Activated naive CD8-positive, alpha-beta T cell treated with anti-CD3 and anti-CD28 coated beads, Interleukin-2, amount 10 ng/mL, durations not matched to agents 7 days and 5 days (primary cell): ENCODE measurements around the gene FAM168A. TPM values are rescaled to one million over a fixed set of nuclear protein-coding genes. Genes with fewer than 3 reads are reported as not detected.
A peak's percentile ranks its signal among the peaks of the same experiment; 100 is the strongest.

Source experiments
- ATAC-seq: fragments of 150-1000 bp; cut with Tn5 transposase; one replicate; pipeline ENCODE4 v1.10.0; 2021; ENCODE audit warnings: low read depth, moderate library complexity
- POLR2A ChIA-PET: fragments of 350-600 bp; sonication (Branson Sonifier 250); formaldehyde crosslinking; loops from one replicate; lab custom pipeline; 2021; ENCODE audit warnings: antibody characterized with exemption; lab: Charles Lee
- DNase-seq: peaks from one replicate; pipeline ENCODE4 v3.0.0; 2021
- H3K27ac Mint-ChIP-seq: one replicate; pipeline ENCODE4 v1.8.0; 2022; ENCODE audit warnings: mild to moderate bottlenecking, mixed read lengths
- H3K27me3 Mint-ChIP-seq: one replicate; pipeline ENCODE4 v1.8.0; 2022; ENCODE audit warnings: mild to moderate bottlenecking, moderate library complexity, mixed read lengths
- H3K36me3 Mint-ChIP-seq: one replicate; pipeline ENCODE4 v1.8.0; 2021; ENCODE audit warnings: mild to moderate bottlenecking, mixed read lengths
- H3K4me1 Mint-ChIP-seq: one replicate; pipeline ENCODE4 v1.8.0; 2021; ENCODE audit warnings: mixed read lengths
- H3K4me3 Mint-ChIP-seq: one replicate; pipeline ENCODE4 v1.8.0; 2022; ENCODE audit warnings: mild to moderate bottlenecking, moderate library complexity, mixed read lengths
- H3K9me3 Mint-ChIP-seq: one replicate; pipeline ENCODE4 v1.8.0; 2021; ENCODE audit warnings: mixed read lengths
- total RNA-seq, 2 experiments: library from RNA; stranded (reverse); gene quantifications; one replicate each; pipeline ENCODE4 v1.2.3, GENCODE V29; 2021

The FAM168A gene, protein sequence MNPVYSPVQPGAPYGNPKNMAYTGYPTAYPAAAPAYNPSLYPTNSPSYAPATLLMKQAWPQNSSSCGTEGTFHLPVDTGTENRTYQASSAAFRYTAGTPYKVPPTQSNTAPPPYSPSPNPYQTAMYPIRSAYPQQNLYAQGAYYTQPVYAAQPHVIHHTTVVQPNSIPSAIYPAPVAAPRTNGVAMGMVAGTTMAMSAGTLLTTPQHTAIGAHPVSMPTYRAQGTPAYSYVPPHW
- 10 to 100 TPM; 27.3 to 31.0 TPM for total RNA-seq

DNA sequence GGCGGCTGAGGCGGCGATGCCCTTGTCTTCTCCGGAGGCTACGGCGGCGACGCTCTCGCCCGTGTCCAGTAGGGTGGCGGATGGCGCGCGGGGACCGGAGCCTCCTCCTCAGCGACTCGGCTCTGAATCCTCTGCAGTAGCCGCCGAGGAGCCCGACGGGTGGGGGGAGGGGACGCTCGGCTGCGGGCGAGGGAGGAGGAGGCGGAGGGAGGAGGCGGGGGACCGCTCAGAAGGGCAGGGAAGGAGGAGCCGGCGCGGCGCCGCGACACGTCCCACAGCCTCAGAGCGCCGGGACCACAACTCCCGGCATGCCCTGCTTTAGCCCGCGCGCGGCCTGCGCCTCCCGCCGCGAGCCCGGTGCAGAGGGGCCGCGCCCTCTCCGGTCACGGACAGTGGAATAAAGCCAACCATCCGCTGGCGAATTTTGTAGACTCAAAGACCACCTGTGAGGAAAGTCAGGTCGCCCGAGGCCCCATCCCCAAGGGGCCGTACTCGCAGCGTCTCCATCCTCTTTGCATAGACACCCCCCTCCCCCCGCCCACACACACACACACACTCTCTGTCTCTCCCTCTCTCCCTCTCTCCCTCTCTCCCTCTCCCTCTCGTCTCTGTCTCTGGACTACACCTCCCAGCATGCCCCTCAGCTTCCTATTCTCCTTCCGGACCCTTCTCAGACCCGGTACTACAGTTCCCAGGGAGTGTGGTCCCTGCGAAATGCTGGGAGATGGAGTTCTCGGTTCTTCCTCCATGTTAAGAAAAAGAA, at the start of gene FAM168A:
TSS of gene FAM168A (minus strand) at position 157 of the 763 bp plus-strand sequence. CDS start 129,638 bp downstream, outside the sequence.
- ATAC-seq (peak; percentile 95), DNase-seq (peak; percentile 91)
- H3K27ac Mint-ChIP-seq = peak within 1 kb of the TSS; percentile 98
- no peaks in the 10 kb centered on the region for H3K27me3 Mint-ChIP-seq
- H3K36me3 Mint-ChIP-seq = peaks cover 11% of the 10 kb centered on the region
- POLR2A ChIA-PET = interaction anchor here (0.5 to 1.2 kb wide), 5 partner anchors 50 to 1929 kb away, joined by 3 to 4 read pairs (median 3); no protein-coding TSS in a partner anchor
- peak within 1 kb of the TSS; percentile 95 for H3K4me3 Mint-ChIP-seq
- H3K9me3 Mint-ChIP-seq = no peaks in the 10 kb centered on the region
- peaks cover 32% of the 10 kb centered on the region for H3K4me1 Mint-ChIP-seq

- H3K9me3 Mint-ChIP-seq = no peaks in the 10 kb centered on the region
- ATAC-seq (peak; percentile 100), DNase-seq (peak; percentile 89)
- H3K4me1 Mint-ChIP-seq = peaks cover 14% of the 10 kb centered on the region
- POLR2A ChIA-PET = interaction anchor here (0.7 to 0.9 kb wide), 2 partner anchors 50 to 270 kb away, joined by 3 to 4 read pairs; partner anchors contain the start of gene FAM168A
- H3K4me3 Mint-ChIP-seq = peak overlapping the region; percentile 88
- H3K27ac Mint-ChIP-seq = peak overlapping the region; percentile 79
- H3K36me3 Mint-ChIP-seq = no peaks in the 10 kb centered on the region
- H3K27me3 Mint-ChIP-seq = no peaks in the 10 kb centered on the region
These were observed 49.7 kb upstream of the FAM168A start for GRCh38 chr11:73647459-73648100.

DNA sequence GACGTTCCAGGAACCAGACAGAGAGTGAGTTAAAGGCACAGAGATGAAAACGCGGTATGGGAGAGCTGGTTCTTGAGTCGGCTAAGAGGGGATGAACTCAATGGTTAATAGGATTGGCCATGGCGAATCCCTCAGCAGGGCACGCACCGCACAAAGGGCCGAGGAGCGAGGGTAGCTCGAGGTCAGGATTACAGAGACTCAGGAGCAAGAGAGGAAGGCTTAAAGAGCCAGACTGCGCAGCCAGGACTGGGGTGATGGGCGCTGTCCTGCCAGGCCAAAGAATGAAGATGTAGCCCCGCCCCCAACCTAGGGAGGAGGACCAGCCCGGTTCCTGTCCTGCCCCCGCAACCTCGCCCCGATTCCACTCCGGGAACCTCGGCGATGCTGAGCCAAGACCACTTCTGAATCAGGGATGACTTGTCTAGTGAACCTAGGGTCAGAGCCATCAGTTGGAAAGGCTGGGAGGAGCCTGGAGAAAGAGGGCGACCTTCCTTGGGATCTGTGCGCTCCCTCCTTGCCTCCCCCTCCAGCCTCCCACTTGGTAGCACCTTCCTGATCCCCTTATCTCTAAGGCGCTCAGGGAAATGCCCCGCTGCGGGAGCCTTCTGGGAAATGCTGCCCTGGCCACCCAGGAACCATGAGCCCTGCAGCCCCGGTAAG, 48.2 kb upstream of the FAM168A start, which contains the start of gene PLEKHB1:
TSS of gene PLEKHB1 (plus strand) at position 610 of the 660 bp plus-strand sequence. CDS start at position 638, 28 bp downstream.
- Mint-ChIP-seq H3K27ac (no peak within 1 kb of the TSS), H3K36me3 (no peaks in the 10 kb centered on the region), H3K4me1 (peaks cover 14% of the 10 kb centered on the region), H3K4me3 (peak within 1 kb of the TSS; percentile 88), H3K27me3 (no peaks in the 10 kb centered on the region), H3K9me3 (no peaks in the 10 kb centered on the region)
- ATAC-seq (no peak), DNase-seq (no peak)
- POLR2A ChIA-PET = no interaction called here

DNA sequence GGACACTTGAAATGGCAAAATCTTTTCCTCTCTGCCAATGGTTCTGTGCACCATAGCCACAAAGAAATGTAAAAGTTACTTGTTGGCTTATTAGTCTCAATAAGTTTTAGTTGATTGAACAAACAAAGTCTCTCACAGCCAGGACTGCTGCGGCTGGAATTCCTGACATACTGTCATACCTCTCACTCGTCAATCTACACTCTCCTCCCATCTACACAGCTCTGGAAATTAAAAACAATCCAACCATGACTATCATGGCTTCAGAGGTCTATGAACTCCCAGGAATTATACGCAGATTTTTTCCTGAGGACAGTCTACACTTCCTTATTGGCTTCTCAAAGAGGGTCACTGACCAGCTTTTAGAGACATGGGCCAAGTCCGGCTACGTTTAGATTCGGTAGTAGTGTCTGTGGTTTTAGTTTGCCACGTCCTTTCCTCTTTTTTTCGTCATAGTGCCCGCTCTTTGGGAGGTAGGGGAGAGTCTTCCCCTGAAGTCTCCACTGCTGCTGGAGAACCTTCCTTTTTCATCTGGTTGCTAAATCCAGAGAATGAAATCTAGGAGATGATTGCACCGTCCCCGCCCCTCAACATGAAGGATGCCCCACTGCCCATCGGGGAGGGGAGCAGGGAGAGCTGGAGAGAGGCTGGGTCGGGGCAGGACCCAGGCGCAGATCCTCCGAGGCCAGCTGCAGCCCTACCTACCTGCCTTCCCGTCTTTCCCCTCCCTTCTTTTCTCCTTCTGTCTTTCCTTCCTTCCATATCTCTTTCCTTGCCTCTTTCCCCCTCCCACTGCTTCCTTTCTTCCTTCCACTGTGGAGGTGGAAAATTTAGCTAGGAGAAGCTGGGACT, 47.4 kb upstream of the FAM168A start:
- no peaks in the 10 kb centered on the region for H3K27me3 Mint-ChIP-seq
- H3K36me3 Mint-ChIP-seq = no peaks in the 10 kb centered on the region
- H3K4me1 Mint-ChIP-seq = peaks cover 19% of the 10 kb centered on the region
- H3K27ac Mint-ChIP-seq = no peak overlapping the region
- H3K4me3 Mint-ChIP-seq = no peak overlapping the region
- POLR2A ChIA-PET = no interaction called here
- no peak for DNase-seq
- ATAC-seq = no peak
- H3K9me3 Mint-ChIP-seq = no peaks in the 10 kb centered on the region

GRCh38 chr11:73641668-73642067, 43.8 kb upstream of the FAM168A start:
- no peak for ATAC-seq
- H3K36me3 Mint-ChIP-seq = no peaks in the 10 kb centered on the region
- POLR2A ChIA-PET = no interaction called here
- no peaks in the 10 kb centered on the region for H3K27me3 Mint-ChIP-seq
- H3K4me1 Mint-ChIP-seq = peaks cover 8% of the 10 kb centered on the region
- H3K27ac Mint-ChIP-seq = no peak overlapping the region
- H3K9me3 Mint-ChIP-seq = no peaks in the 10 kb centered on the region
- no peak overlapping the region for H3K4me3 Mint-ChIP-seq
- DNase-seq = no peak

DNA sequence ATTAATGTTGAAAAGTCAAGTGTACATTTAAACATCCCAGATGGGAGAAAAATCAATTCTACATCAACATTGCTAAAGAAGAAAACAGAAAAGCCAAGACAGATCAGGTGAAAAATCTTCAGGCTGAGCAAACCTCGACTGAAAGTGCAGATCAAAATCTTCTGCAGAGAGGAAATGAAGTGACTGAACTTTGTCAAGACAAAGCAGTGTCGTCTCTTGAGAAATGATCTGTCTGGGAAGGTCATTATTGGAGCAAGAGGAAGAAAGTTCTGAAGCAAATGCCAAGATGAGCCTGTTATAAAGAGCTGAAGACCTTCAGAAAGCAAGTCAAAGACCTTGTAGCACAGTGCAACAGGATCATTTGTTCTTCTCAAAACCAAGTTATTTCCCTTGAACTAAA, 42.7 kb upstream of the FAM168A start:
- H3K4me1 Mint-ChIP-seq = peaks cover 6% of the 10 kb centered on the region
- DNase-seq (no peak), ATAC-seq (no peak)
- H3K9me3 Mint-ChIP-seq = no peaks in the 10 kb centered on the region
- no peaks in the 10 kb centered on the region for H3K36me3 Mint-ChIP-seq
- H3K27ac Mint-ChIP-seq = no peak overlapping the region
- H3K27me3 Mint-ChIP-seq = no peaks in the 10 kb centered on the region
- H3K4me3 Mint-ChIP-seq = no peak overlapping the region
- POLR2A ChIA-PET = no interaction called here

DNA sequence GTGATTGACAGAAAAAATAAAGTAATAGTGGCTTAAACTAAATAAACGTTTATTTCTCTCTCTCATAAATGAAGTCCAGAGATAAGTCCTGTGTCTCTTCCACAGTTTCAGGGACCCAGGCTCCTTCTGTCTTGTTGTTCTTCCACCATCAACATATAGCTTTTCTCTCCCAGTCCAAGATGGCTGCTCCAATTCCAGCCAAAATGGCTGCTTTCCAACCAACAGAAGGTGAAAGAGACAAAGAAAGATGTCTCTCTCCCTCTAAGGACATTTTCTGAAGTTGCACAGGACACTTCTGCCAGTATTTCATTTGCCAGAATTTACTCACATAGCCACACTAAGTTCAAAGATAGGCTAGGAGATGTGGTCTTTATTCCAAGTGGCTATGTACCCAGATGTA, 39.1 kb upstream of the FAM168A start:
- Mint-ChIP-seq H3K4me3 (no peak overlapping the region), H3K9me3 (no peaks in the 10 kb centered on the region), H3K36me3 (no peaks in the 10 kb centered on the region), H3K27ac (no peak overlapping the region), H3K27me3 (no peaks in the 10 kb centered on the region), H3K4me1 (peaks cover 8% of the 10 kb centered on the region)
- DNase-seq (no peak), ATAC-seq (no peak)
- POLR2A ChIA-PET = no interaction called here

GRCh38 chr11:73636249-73636648, 38.3 kb upstream of the FAM168A start:
- H3K4me1 Mint-ChIP-seq = peaks cover 8% of the 10 kb centered on the region
- POLR2A ChIA-PET = no interaction called here
- H3K9me3 Mint-ChIP-seq = no peaks in the 10 kb centered on the region
- no peak for DNase-seq
- H3K27ac Mint-ChIP-seq = peak overlapping the region; percentile 55
- no peak overlapping the region for H3K4me3 Mint-ChIP-seq
- no peaks in the 10 kb centered on the region for H3K36me3 Mint-ChIP-seq
- H3K27me3 Mint-ChIP-seq = no peaks in the 10 kb centered on the region
- no peak for ATAC-seq

- no peak for ATAC-seq
- DNase-seq = no peak
- Mint-ChIP-seq H3K4me3 (no peak overlapping the region), H3K36me3 (no peaks in the 10 kb centered on the region), H3K27me3 (no peaks in the 10 kb centered on the region), H3K9me3 (no peaks in the 10 kb centered on the region), H3K4me1 (peaks cover 7% of the 10 kb centered on the region), H3K27ac (no peak overlapping the region)
- POLR2A ChIA-PET = no interaction called here
These were observed 37.8 kb upstream of the FAM168A start for GRCh38 chr11:73635721-73636120.

- peak; percentile 84 for ATAC-seq
- no peaks in the 10 kb centered on the region for H3K9me3 Mint-ChIP-seq
- no peak overlapping the region for H3K4me3 Mint-ChIP-seq
- peaks cover 2% of the 10 kb centered on the region for H3K4me1 Mint-ChIP-seq
- peak overlapping the region; percentile 23 for H3K27ac Mint-ChIP-seq
- H3K27me3 Mint-ChIP-seq = no peaks in the 10 kb centered on the region
- no peaks in the 10 kb centered on the region for H3K36me3 Mint-ChIP-seq
- DNase-seq = no peak
- POLR2A ChIA-PET = no interaction called here
These were observed 36.1 kb upstream of the FAM168A start for GRCh38 chr11:73633999-73634398.

- H3K4me1 Mint-ChIP-seq = peaks cover 2% of the 10 kb centered on the region
- H3K36me3 Mint-ChIP-seq = no peaks in the 10 kb centered on the region
- POLR2A ChIA-PET = no interaction called here
- H3K27ac Mint-ChIP-seq = no peak overlapping the region
- H3K4me3 Mint-ChIP-seq = no peak overlapping the region
- DNase-seq = no peak
- no peak for ATAC-seq
- no peaks in the 10 kb centered on the region for H3K9me3 Mint-ChIP-seq
- no peaks in the 10 kb centered on the region for H3K27me3 Mint-ChIP-seq
These were observed 35.1 kb upstream of the FAM168A start for GRCh38 chr11:73632996-73633395.

GRCh38 chr11:73629907-73630306, 32.0 kb upstream of the FAM168A start:
- peaks cover 5% of the 10 kb centered on the region for H3K4me1 Mint-ChIP-seq
- DNase-seq (no peak), ATAC-seq (no peak)
- no peaks in the 10 kb centered on the region for H3K36me3 Mint-ChIP-seq
- POLR2A ChIA-PET = no interaction called here
- peaks cover 3% of the 10 kb centered on the region for H3K27me3 Mint-ChIP-seq
- no peaks in the 10 kb centered on the region for H3K9me3 Mint-ChIP-seq
- H3K27ac Mint-ChIP-seq = no peak overlapping the region
- H3K4me3 Mint-ChIP-seq = no peak overlapping the region
